Hematopoietic multipotent progenitor cell treated with erythropoietin and hydrocortisone succinate and interleukin-3 and kit ligand, for 17 days (in vitro differentiated cells): Measurements from ENCODE around the gene SLC16A7.
"Not testable (repeated sequence)": the region's sequence is repeated elsewhere in the genome, so short reads cannot be mapped to it uniquely, and the experiment has no call there.

Experiments used
- DNase-seq: peaks from one replicate; pipeline ENCODE4 v3.0.0-alpha.2; 2015; ENCODE audit warnings: low spot score

SLC16A7 gene

GRCh38 chr12:59595883-59596540 lies at the start of gene SLC16A7:
Gene SLC16A7, plus strand, starts transcription at chr12:59596029. Its CDS starts 108,773 bp downstream, at chr12:59704802.
- DNase-seq, result peak; percentile 48

- no peak for DNase-seq
Measured at GRCh38 chr12:59548930-59549329, 46.9 kb upstream of the SLC16A7 start.

GRCh38 chr12:59559696-59560095 lies 36.1 kb upstream of the SLC16A7 start:
- DNase-seq, result no peak

- no peak for DNase-seq
Measured at GRCh38 chr12:59570145-59570544, 25.7 kb upstream of the SLC16A7 start.

- DNase-seq, result no peak
Measured at GRCh38 chr12:59574406-59574805, 21.4 kb upstream of the SLC16A7 start.

DNA sequence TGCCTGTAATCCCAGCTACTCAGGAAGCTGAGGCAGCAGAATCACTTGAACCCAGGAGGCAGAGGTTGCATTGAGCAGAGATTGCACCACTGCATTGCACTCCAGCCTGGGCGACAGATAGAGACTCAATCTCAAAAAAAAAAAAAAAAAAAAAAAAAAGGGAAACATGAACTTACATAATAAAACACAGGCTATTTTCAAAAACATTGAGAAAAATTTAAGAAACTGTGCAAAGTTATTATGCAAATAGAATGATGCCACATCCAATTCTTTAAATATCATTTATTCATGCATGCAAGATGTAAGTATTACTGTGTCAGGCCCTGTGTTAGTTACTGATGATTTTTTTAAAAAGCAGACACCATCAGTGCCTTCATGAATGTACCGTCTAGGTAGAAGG lies 20.0 kb upstream of the SLC16A7 start:
- DNase-seq, result no peak

DNA sequence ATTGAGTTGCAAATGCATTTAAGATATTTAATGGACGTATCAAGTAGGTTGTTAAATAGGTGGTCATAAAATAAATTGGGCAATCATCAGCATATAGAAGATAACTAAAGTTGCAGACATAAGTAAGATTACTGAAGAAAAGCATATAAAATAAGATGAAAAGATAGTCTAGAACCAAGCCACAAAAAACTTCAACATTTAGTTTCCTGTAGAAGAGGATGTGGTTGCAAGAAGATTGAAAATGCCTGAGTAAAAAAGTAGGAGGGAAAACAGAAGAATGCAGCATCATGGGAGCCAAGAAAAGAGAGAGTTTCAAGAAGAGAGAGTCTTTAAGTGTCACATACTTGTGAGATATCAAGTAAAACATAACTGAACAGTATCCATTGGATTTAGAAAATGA lies 17.6 kb upstream of the SLC16A7 start:
- no peak for DNase-seq

DNA sequence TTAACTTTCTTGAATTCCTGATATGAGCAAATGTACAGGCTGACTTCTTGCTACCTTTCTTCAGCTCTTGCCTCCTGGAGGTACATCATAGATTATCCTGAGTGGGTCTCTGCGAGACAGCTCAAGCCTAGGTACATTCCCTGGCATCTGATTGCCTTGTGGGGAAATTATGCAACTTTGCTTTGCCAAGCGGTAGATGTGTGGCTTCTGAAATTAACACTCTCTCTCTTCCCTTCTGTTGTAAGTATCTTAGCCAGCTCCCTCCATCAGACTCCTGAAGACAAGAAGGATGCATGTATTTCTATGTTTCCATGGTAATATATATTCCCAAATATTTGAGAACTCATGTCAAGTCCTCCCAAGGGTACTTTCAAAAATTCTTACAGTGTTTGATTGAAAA lies 16.2 kb upstream of the SLC16A7 start:
- no peak for DNase-seq

DNA sequence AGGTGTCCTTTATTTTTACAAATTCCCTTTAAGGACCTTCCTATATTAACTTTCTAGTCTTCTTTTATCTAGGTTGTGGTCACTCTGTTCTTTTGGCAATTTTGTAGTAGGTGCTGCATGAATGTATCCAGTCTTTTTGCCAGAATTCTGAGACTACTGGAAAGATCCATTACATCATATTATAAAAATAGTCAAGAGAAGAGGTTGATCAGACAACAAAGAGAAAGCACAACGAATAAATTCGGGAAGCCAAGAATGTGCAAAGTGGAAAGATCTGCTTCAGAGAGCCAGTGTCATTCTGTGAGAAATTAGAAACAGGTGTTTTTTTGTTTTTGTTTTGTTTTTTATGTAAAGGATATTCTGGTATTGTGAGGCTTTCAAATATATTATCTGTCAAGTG lies 15.8 kb upstream of the SLC16A7 start:
- DNase-seq, result no peak

DNA sequence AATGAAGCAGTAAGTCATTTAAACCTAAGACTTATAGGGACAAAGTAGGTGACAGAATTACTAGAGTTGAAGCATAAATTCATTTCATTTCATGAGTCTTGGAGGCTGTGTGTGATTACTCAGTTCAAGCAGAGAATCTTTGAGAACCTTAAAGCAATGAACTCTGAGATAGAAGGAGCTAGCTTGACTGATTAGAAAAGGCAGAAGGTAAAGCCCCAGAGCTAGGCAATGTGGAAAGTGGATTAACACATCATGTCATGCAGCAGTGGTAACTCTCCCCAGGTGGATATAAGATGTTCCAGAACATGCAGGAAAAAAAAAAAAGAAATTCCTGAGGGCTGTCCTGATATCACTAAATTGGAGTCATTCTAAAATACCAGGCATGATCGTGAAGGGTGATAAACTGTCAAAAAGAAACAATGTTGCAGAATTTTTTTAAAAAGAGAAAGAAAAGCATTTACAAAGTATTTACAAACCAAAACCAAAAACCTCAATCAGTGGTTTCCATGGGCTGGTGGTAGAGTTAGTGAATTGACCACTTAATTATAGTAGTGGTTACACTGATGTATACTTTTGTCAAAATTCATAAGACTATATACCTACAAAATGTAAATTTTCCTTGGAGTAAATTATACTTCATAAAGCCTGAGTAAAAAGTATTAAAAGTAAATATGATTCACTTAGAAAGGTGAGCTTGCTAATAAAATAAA lies 12.7 kb upstream of the SLC16A7 start:
- DNase-seq, result no peak

- no peak for DNase-seq
Measured at GRCh38 chr12:59587710-59588109, 8.1 kb upstream of the SLC16A7 start.

DNA sequence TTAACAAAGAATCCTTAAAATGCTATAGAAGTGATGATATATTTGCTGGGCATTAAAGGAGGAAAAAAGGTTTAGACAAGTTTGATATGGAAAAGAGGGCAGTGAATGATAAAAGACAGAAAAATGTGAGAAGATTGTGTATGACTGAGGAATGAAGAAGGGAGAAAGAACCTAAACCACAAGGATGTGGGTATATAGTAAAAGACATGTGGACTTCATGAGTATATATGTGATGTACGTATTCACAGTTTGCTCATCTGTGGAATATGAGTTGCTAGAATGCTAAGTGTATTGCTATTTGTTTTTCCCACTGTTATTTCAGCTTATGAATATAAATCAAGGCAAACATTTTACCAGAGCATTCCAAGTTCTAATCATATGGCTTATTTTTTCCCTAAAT lies 2.1 kb upstream of the SLC16A7 start:
- no peak for DNase-seq

- DNase-seq, result no peak
Measured at GRCh38 chr12:59594943-59595500, 807 bp upstream of the SLC16A7 start.

GRCh38 chr12:59595565-59595882 lies 305 bp upstream of the SLC16A7 start:
- no peak for DNase-seq

- no peak for DNase-seq
Measured at GRCh38 chr12:59597385-59597781, 1.6 kb downstream of the SLC16A7 start.

DNA sequence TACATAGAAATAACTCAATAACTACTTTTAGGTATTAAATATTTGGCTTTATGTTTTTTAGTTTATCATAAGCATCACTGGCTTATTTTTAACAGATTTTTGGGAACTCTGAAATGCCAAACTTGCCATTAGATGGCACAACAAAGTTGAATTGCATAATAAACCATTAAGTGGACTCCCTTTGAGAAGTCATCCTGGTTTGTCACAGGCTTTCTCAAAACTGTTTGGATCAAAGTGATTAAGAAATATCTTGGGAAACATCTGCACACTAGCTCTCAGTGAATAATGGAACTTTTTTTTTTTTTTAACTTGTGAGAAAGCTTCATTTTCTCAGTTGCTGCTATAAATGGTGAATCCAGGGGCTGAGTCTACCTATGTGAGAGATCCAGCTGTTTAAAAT lies 4.3 kb downstream of the SLC16A7 start:
- no peak for DNase-seq

DNA sequence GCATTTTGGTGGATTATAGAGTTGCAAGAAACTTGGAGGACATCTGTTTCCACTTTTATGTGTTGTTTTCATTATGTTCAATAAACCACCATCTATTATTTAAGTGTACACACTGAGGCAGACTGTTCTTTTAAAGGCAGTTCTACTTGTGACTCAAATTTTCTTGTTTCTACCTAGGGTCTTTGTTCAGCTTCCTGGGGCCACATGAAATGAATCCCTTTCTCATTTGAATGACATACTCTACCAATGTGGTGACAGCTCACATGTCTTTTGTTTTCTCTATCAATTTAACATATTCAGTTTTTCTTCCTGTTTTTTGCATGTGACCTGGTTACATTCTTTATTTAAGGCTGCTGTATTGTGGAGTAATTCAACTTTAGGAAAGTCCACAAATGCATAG lies 7.9 kb downstream of the SLC16A7 start:
- no peak for DNase-seq

DNA sequence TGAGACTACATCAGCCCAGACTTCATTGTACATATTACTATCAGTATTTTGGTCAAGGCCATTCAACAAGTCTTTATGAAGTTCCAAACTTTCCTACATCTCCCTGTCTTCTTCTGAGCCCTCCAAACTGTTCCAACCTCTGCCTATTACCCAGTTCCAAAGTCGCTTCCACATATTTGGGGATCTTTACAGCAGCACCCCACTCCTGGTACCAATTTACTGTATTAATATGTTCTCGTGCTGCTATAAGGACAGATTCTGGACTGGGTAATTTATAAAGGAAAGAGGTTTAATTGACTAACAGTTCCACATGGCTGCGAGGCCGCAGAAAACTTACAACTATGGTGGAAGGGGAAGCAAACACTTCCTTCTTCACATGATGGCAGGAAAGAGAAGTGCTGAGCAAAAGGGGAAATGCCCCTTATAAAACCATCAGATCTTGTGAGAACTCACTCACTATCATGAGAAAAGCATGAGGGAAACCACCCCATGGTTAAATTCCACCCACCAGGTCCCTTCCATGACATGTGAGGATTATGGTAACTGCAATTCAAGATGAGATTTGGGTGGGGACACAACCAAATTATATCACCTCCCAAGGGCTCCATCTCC lies 17.1 kb downstream of the SLC16A7 start:
- not testable (repeated sequence) for DNase-seq

- DNase-seq, result no peak
Measured at GRCh38 chr12:59615392-59616165, 19.8 kb downstream of the SLC16A7 start.

DNA sequence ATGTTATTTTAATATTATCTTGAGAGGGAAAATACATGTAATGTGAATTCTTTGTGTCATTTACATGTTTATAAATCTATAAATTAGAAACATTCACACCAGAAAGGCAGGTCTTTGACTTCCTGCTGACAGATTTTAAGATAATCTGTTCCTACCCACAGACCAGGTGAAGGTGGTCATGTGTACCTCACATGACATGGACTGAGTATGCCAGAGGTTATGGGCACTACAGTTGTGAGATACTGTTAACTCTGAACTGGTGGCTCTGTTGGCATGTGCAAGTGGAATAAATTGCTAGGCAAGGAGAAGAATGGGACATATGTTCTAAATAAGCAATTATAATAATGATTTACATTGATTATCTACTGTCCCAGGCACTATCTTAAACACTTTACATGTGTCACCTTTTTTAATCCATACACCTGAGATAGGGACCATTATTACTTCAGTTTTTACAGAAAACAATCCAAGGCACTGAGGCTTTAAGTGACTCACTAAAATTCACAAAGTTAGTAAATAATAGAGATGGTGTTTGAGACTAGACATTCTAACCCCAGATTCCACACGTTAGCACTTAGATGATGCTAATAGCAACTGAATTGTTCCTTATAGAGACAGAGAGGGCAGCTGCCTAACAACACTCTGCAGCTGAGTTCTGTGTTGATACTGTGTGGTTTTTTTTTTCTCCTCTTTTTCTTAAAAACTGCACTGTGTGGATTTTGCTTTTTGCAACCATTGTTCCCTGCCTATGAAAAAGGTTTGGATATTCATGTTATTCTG lies 23.8 kb downstream of the SLC16A7 start:
- DNase-seq, result no peak

GRCh38 chr12:59620326-59620725 lies 24.5 kb downstream of the SLC16A7 start:
- DNase-seq, result no peak
